HAP-1 (cell line): Measurements from ENCODE around the gene IL6.
A peak's percentile ranks its signal among the peaks of the same experiment; 100 is the strongest.

Experiments used
- DNase-seq, 2 experiments: peaks; one replicate each; pipeline ENCODE4 v3.0.0-alpha.2; 2016 to 2020; ENCODE audit warnings: low spot score in 2 of 2
- H3K27me3 ChIP-seq: fragments of 250-450 bp; sonication (Bioruptor Pico); 2 replicates; pipeline ENCODE4 v1.5.1; 2020; ENCODE audit warnings: low read depth, mild to moderate bottlenecking, moderate library complexity
- H3K36me3 ChIP-seq: fragments of 250-450 bp; sonication (Bioruptor Pico); replicated peaks from 2 replicates; pipeline ENCODE4 v1.5.1; 2020; ENCODE audit warnings: mild to moderate bottlenecking
- H3K4me1 ChIP-seq: fragments of 250-450 bp; sonication (Bioruptor Pico); 2 replicates; pipeline ENCODE4 v1.5.1; 2020; ENCODE audit warnings: mild to moderate bottlenecking
- H3K4me3 ChIP-seq: fragments of 250-450 bp; sonication (Bioruptor Pico); 2 replicates; pipeline ENCODE4 v1.5.1; 2020; ENCODE audit warnings: mild to moderate bottlenecking, moderate library complexity
- H3K9me3 ChIP-seq: fragments of 250-450 bp; sonication (Bioruptor Pico); 2 replicates; pipeline ENCODE4 v1.5.1; 2020; ENCODE audit warnings: mild to moderate bottlenecking, moderate library complexity
- in situ Hi-C: fragments of 300-500 bp; cut with MboI; formaldehyde crosslinking; loops from 3 replicates; pipeline ENCODE4 v1.14.3; 2020; ENCODE audit warnings: low sequenced_read_pairs, inconsistent platforms, mixed read lengths

The IL6 gene

DNA sequence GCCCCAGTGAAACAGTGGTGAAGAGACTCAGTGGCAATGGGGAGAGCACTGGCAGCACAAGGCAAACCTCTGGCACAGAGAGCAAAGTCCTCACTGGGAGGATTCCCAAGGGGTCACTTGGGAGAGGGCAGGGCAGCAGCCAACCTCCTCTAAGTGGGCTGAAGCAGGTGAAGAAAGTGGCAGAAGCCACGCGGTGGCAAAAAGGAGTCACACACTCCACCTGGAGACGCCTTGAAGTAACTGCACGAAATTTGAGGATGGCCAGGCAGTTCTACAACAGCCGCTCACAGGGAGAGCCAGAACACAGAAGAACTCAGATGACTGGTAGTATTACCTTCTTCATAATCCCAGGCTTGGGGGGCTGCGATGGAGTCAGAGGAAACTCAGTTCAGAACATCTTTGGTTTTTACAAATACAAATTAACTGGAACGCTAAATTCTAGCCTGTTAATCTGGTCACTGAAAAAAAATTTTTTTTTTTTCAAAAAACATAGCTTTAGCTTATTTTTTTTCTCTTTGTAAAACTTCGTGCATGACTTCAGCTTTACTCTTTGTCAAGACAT is 574 bp upstream of the IL6 start:
- no peaks in the 10 kb centered on the region for H3K27me3 ChIP-seq
- DNase-seq = peak; percentile 77 to 82

DNA sequence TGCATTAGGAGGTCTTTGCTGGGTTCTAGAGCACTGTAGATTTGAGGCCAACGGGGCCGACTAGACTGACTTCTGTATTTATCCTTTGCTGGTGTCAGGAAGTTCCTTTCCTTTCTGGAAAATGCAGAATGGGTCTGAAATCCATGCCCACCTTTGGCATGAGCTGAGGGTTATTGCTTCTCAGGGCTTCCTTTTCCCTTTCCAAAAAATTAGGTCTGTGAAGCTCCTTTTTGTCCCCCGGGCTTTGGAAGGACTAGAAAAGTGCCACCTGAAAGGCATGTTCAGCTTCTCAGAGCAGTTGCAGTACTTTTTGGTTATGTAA is 675 bp downstream of the IL6 start:
- no peak overlapping the region for H3K4me3 ChIP-seq
- in situ Hi-C loops = loop anchor here (5.0 to 25.0 kb wide), 2 partner anchors 165 to 335 kb away; no protein-coding TSS in a partner anchor
- DNase-seq = no peak
- no peaks in the 10 kb centered on the region for H3K36me3 ChIP-seq
- no peaks in the 10 kb centered on the region for H3K27me3 ChIP-seq
- no peaks in the 10 kb centered on the region for H3K9me3 ChIP-seq
- peaks cover 8% of the 10 kb centered on the region for H3K4me1 ChIP-seq

More for the DNA sequence above, 574 bp upstream of the IL6 start:
- Histone ChIP-seq H3K36me3 (no peaks in the 10 kb centered on the region), H3K9me3 (no peaks in the 10 kb centered on the region), H3K4me3 (no peak overlapping the region), H3K4me1 (peaks cover 8% of the 10 kb centered on the region)
- in situ Hi-C loops = loop anchor here (5.0 to 25.0 kb wide), 2 partner anchors 164 to 336 kb away; no protein-coding TSS in a partner anchor

DNA sequence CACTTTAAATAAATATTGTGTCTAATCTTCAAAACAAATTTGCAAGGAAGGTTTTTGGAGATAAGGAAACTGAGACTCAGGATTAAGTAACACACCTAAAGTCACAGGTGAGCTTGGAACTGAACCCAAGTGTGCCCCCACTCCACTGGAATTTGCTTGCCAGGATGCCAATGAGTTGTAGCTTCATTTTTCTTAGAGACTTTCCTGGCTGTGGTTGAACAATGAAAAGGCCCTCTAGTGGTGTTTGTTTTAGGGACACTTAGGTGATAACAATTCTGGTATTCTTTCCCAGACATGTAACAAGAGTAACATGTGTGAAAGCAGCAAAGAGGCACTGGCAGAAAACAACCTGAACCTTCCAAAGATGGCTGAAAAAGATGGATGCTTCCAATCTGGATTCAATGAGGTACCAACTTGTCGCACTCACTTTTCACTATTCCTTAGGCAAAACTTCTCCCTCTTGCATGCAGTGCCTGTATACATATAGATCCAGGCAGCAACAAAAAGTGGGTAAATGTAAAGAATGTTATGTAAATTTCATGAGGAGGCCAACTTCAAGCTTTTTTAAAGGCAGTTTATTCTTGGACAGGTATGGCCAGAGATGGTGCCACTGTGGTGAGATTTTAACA is 1.5 kb downstream of the IL6 start:
- H3K4me1 ChIP-seq = peaks cover 8% of the 10 kb centered on the region
- DNase-seq = peak; percentile 12 to 63
- H3K27me3 ChIP-seq = no peaks in the 10 kb centered on the region
- H3K36me3 ChIP-seq = no peaks in the 10 kb centered on the region
- no peak overlapping the region for H3K4me3 ChIP-seq
- in situ Hi-C loops = loop anchor here (5.0 to 25.0 kb wide), 2 partner anchors 166 to 334 kb away; no protein-coding TSS in a partner anchor
- H3K9me3 ChIP-seq = no peaks in the 10 kb centered on the region

DNA sequence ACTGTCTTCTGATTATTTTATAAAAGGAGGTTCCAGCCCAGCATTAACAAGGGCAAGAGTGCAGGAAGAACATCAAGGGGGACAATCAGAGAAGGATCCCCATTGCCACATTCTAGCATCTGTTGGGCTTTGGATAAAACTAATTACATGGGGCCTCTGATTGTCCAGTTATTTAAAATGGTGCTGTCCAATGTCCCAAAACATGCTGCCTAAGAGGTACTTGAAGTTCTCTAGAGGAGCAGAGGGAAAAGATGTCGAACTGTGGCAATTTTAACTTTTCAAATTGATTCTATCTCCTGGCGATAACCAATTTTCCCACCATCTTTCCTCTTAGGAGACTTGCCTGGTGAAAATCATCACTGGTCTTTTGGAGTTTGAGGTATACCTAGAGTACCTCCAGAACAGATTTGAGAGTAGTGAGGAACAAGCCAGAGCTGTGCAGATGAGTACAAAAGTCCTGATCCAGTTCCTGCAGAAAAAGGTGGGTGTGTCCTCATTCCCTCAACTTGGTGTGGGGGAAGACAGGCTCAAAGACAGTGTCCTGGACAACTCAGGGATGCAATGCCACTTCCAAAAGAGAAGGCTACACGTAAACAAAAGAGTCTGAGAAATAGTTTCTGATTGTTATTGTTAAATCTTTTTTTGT is 2.3 kb downstream of the IL6 start:
- Histone ChIP-seq H3K27me3 (0 out of 2 replicates have a peak, but pooled peaks cover 2% of the 10 kb centered on the region), H3K36me3 (no peaks in the 10 kb centered on the region), H3K4me1 (peaks cover 8% of the 10 kb centered on the region), H3K9me3 (no peaks in the 10 kb centered on the region), H3K4me3 (no peak overlapping the region)
- in situ Hi-C loops = loop anchor here (5.0 to 25.0 kb wide), 2 partner anchors 167 to 333 kb away; no protein-coding TSS in a partner anchor
- DNase-seq = no peak

DNA sequence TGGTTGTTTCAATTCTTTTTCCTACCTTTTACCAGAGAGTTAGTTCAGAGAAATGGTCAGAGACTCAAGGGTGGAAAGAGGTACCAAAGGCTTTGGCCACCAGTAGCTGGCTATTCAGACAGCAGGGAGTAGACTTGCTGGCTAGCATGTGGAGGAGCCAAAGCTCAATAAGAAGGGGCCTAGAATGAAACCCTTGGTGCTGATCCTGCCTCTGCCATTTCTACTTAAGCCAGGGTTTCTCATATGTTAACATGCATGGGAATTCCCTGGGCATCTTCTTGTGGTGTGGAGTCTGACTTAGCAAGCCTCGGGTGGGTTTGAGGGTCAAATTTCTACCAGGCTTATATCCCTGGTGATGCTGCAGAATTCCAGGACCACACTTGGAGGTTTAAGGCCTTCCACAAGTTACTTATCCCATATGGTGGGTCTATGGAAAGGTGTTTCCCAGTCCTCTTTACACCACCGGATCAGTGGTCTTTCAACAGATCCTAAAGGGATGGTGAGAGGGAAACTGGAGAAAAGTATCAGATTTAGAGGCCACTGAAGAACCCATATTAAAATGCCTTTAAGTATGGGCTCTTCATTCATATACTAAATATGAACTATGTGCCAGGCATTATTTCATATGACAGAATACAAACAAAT is 3.2 kb downstream of the IL6 start:
- Histone ChIP-seq H3K27me3 (0 out of 2 replicates have a peak, but pooled peaks cover 2% of the 10 kb centered on the region), H3K36me3 (no peaks in the 10 kb centered on the region), H3K4me1 (peaks cover 8% of the 10 kb centered on the region), H3K4me3 (no peak overlapping the region), H3K9me3 (no peaks in the 10 kb centered on the region)
- in situ Hi-C loops = loop anchor here (25.0 kb wide), 1 partner anchor 332 kb away; no protein-coding TSS in a partner anchor
- no peak for DNase-seq

DNA sequence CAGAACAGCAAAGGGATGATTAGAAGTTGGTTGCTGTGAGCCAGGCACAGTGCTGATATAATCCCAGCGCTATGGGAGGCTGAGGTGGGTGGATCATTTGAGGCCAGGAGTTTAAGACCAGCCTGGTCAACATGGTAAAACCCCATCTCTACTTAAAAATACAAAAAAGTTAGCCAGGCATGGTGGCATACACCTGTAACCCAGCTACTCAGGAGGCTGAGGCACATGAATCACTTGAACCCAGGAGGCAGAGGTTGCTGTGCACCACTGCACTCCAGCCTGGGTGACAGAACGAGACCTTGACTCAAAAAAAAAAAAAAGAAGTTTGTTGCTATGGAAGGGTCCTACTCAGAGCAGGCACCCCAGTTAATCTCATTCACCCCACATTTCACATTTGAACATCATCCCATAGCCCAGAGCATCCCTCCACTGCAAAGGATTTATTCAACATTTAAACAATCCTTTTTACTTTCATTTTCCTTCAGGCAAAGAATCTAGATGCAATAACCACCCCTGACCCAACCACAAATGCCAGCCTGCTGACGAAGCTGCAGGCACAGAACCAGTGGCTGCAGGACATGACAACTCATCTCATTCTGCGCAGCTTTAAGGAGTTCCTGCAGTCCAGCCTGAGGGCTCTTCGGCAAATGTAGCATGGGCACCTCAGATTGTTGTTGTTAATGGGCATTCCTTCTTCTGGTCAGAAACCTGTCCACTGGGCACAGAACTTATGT is 4.1 kb downstream of the IL6 start:
- H3K4me3 ChIP-seq = no peak overlapping the region
- DNase-seq = no peak
- 0 out of 2 replicates have a peak, but pooled peaks cover 2% of the 10 kb centered on the region for H3K27me3 ChIP-seq
- no peaks in the 10 kb centered on the region for H3K36me3 ChIP-seq
- in situ Hi-C loops = loop anchor here (25.0 kb wide), 1 partner anchor 331 kb away; no protein-coding TSS in a partner anchor
- H3K9me3 ChIP-seq = no peaks in the 10 kb centered on the region
- H3K4me1 ChIP-seq = peaks cover 5% of the 10 kb centered on the region

DNA sequence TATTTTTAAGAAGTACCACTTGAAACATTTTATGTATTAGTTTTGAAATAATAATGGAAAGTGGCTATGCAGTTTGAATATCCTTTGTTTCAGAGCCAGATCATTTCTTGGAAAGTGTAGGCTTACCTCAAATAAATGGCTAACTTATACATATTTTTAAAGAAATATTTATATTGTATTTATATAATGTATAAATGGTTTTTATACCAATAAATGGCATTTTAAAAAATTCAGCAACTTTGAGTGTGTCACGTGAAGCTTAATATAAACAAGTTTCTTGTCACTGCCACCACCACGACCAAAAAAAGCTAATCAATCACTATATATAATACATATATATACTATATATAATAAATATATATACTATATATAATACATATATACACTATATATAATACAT is 4.8 kb downstream of the IL6 start:
- H3K9me3 ChIP-seq = no peaks in the 10 kb centered on the region
- in situ Hi-C loops = loop anchor here (25.0 kb wide), 1 partner anchor 331 kb away; no protein-coding TSS in a partner anchor

DNA sequence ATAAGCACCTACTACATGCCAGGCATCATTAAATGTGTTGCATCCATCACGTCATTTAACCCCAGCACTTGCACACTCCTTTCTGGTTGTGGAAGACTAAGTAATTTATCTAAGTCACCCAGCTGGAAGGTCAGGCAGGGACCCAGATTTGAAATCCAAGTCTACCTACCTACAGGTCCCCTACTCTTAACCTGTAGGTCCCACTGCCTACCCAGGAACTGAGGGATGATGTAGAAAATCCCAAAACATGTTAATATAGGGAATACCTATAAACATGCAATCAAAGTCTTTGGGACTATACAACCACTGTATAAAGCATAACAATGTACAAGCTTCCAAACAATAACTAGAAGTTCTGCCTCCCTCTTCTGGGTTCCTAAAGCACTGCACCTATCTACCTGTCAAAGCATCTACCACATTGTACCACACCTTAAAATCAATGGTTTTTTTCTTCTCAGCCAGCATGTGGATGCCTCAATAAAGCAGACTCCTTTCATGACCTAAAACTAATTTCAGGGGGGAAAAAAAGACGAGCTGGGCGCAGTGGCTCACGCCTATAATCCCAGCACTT is 5.6 kb downstream of the IL6 start:
- no peak overlapping the region for H3K4me3 ChIP-seq
- in situ Hi-C loops = loop anchor here (25.0 kb wide), 1 partner anchor 330 kb away; no protein-coding TSS in a partner anchor
- 0 out of 2 replicates have a peak, but pooled peaks cover 2% of the 10 kb centered on the region for H3K27me3 ChIP-seq
- H3K36me3 ChIP-seq = no peaks in the 10 kb centered on the region
- DNase-seq = no peak
- H3K4me1 ChIP-seq = no peaks in the 10 kb centered on the region
- H3K9me3 ChIP-seq = no peaks in the 10 kb centered on the region

More for the DNA sequence above, 4.8 kb downstream of the IL6 start:
- H3K4me3 ChIP-seq = no peak overlapping the region
- H3K36me3 ChIP-seq = no peaks in the 10 kb centered on the region
- peaks cover under 1% of the 10 kb centered on the region for H3K4me1 ChIP-seq
- no peak for DNase-seq
- H3K27me3 ChIP-seq = 0 out of 2 replicates have a peak, but pooled peaks cover 2% of the 10 kb centered on the region

DNA sequence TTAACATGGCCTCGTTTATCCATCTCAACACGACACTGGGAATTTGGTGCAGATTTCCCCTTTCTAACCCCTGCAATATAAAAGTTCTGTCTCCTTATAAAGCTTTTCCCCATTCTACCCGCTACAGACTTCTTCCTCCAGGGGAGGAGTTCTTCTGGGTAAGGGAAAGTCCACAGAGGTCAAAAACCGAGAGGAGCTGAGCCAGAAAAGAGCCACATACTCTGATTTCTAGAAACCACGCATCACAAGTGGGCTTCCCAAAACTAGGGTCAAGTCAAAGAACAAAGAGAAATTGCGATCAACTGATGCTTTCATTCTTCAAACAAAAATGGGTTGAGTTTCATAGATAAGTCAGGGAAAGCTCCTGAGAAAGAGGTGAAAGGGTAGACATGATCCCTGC is 6.8 kb downstream of the IL6 start:
- no peak for DNase-seq
- Histone ChIP-seq H3K4me1 (no peaks in the 10 kb centered on the region), H3K36me3 (no peaks in the 10 kb centered on the region), H3K27me3 (0 out of 2 replicates have a peak, but pooled peaks cover 2% of the 10 kb centered on the region), H3K4me3 (no peak overlapping the region), H3K9me3 (no peaks in the 10 kb centered on the region)
- in situ Hi-C loops = loop anchor here (25.0 kb wide), 1 partner anchor 329 kb away; no protein-coding TSS in a partner anchor

DNA sequence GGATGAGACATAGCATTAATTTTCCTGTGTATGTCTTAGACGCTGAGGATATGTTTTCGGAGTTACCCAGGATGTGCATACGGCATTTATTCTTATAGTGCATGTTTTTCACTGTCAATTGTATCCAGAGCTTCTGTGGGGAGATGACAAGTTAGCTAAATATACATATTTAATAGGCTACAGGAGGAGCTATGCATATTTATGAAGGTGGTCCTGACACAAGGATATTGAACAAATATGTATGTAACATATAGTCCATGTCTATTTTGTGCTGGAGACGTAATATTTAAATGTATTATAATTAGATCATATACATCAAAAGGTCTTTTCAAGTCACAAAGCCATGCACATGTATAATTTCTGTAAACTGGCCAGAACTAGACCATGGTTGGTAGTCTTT is 16.0 kb downstream of the IL6 start:
- Histone ChIP-seq H3K27me3 (0 out of 2 replicates have a peak, but pooled peaks cover 5% of the 10 kb centered on the region), H3K36me3 (no peaks in the 10 kb centered on the region), H3K4me3 (no peak overlapping the region), H3K4me1 (no peaks in the 10 kb centered on the region), H3K9me3 (no peaks in the 10 kb centered on the region)
- no peak for DNase-seq
- in situ Hi-C loops = loop anchor here (25.0 kb wide), 1 partner anchor 319 kb away; no protein-coding TSS in a partner anchor

DNA sequence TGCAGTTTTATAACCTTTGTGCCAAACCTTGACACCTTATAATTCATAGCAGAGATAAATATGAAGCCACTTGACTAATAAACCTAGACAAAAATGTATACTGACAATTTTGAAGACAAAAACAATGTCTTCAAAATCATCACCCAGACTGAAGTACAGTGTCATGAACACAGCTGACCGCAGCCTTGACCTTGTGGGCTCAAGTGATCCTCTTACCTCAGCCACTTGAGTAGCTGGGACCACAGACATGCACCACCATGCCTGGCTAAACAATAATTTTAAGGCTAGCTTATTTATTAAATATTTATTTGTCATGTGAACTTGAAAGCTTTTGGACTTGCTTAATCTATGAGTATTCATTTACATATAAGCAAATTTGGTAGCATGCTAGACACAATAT is 24.3 kb downstream of the IL6 start:
- Histone ChIP-seq H3K27me3 (no peaks in the 10 kb centered on the region), H3K36me3 (no peaks in the 10 kb centered on the region), H3K9me3 (no peaks in the 10 kb centered on the region; the same call in 1 of the 2 replicates), H3K4me1 (no peaks in the 10 kb centered on the region), H3K4me3 (no peak overlapping the region)
- in situ Hi-C loops = no loop called here
- no peak for DNase-seq

DNA sequence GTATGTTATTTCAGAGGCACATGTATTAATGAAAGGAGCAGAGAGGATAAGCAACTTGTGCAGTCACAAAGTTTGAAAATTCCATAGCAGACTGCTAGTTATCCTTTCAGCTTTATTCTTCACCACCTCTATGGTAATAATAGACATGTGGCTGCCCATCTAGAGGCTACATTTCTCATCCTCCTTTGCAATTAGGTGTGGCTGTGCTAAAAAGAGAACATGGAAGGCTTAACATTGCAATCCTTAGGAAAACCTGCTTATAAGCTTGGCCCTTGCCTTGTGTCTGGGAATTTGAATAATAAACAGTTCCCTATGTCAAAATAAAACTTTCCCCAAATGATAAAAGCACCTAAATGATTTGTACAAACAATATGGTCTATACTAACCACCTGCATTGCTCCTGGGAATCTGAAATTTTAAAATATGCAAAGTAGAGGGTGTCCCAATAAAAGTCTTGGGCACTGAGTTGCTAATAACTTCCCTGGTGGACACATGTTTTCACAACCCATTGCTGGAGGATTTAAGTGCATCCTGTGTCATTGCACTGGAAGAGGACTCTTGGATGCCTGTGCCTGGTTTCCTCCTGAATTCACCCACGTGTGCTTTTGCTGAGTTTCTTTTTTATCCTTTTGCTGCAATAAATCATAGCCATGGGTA is 30.5 kb downstream of the IL6 start:
- no peak overlapping the region for H3K4me3 ChIP-seq
- H3K4me1 ChIP-seq = no peaks in the 10 kb centered on the region
- H3K9me3 ChIP-seq = no peaks in the 10 kb centered on the region; the same call in 1 of the 2 replicates
- H3K27me3 ChIP-seq = peaks cover 4% of the 10 kb centered on the region
- no peak for DNase-seq
- in situ Hi-C loops = no loop called here
- no peaks in the 10 kb centered on the region for H3K36me3 ChIP-seq
